ENCODE results near the gene XPC.

The XPC gene

DNA sequence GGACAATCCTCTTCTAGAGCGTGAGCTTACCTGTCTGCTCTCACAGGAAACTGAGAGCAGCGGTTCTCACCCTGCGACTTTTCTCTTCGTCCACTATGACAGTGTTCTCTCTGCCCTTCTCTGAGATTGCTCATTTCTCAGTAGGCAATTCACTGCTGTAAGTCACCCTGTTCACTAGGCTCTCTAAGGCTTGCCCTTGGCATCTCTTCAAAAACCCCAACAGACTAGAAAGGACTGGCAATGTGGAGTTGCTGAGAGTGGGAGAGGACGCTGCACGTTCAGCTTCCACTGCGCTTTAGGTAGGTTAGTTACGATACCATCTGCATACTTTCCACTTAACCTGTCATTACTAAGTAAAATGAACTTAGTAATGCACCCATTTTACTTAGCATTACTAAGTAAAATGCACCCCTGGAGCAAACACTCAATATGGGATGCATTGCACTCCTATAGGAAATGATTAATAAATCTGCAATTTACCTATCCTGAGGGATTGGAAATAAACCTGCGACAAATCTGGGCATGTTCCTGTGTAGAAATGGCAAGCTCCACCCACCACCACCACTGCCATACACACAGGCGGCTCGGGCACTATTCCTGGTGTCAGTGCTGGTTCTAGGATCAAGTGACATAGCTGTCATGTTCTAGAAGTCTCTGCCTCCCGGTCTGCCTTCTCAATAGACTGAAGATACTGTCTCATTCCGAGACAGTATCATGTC is 21.4 kb downstream of the XPC start:
- TF ChIP-seq, protein P1, sequence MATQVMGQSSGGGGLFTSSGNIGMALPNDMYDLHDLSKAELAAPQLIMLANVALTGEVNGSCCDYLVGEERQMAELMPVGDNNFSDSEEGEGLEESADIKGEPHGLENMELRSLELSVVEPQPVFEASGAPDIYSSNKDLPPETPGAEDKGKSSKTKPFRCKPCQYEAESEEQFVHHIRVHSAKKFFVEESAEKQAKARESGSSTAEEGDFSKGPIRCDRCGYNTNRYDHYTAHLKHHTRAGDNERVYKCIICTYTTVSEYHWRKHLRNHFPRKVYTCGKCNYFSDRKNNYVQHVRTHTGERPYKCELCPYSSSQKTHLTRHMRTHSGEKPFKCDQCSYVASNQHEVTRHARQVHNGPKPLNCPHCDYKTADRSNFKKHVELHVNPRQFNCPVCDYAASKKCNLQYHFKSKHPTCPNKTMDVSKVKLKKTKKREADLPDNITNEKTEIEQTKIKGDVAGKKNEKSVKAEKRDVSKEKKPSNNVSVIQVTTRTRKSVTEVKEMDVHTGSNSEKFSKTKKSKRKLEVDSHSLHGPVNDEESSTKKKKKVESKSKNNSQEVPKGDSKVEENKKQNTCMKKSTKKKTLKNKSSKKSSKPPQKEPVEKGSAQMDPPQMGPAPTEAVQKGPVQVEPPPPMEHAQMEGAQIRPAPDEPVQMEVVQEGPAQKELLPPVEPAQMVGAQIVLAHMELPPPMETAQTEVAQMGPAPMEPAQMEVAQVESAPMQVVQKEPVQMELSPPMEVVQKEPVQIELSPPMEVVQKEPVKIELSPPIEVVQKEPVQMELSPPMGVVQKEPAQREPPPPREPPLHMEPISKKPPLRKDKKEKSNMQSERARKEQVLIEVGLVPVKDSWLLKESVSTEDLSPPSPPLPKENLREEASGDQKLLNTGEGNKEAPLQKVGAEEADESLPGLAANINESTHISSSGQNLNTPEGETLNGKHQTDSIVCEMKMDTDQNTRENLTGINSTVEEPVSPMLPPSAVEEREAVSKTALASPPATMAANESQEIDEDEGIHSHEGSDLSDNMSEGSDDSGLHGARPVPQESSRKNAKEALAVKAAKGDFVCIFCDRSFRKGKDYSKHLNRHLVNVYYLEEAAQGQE (IDR thresholded peaks at IDR 0.05; ENCODE audit: insufficient read depth in 1 of 2, low read depth in 2 of 2, low read length in 2 of 2): no peak

GRCh38 chr3:14156201-14156600 is 22.2 kb downstream of the XPC start:
- TF ChIP-seq SIN3A (IDR thresholded peaks at IDR 0.05; ENCODE audit: borderline replicate concordance, insufficient read depth, low read length): no peak
- TF ChIP-seq POLR2AphosphoS5 (IDR thresholded peaks at IDR 0.05; ENCODE audit: low read depth, low read length): no peak
- no peak for TF ChIP-seq TAF1 (IDR thresholded peaks at IDR 0.05; ENCODE audit: borderline replicate concordance, insufficient read depth, low read length)
- TF ChIP-seq, protein P1 (IDR thresholded peaks at IDR 0.05; ENCODE audit: insufficient read depth in 1 of 2, low read depth in 2 of 2, low read length in 2 of 2): no peak
- TF ChIP-seq FOXP2 (optimal IDR thresholded peaks at IDR 0.05; ENCODE audit: borderline replicate concordance, extremely low read depth, extremely low read length, insufficient read depth): no peak

DNA sequence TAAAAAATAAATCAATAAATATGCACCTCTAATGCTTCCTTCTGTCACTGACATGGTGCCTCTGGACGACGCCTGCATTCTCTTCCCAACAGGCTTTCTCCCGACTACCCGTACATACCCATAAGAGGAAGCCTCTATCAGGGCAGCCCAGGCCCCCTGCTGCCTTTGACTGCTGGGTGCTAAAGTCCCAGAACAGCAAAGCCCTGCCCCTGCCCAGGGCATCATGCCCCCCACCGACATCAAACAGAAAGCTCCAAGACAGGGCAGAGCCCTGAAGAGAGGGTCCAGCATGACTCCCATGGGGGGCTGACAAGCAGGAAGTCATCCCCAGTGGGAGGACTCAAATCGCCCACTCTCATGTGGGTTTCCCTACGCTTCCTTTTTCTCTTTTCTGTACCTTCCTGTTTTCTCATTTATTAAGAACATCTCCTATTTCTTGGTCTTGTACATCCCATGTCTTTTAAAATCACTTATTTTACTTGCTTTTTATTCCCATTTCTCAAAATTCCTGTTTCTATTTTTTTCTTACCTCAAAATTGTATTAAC is 23.4 kb downstream of the XPC start:
- TF ChIP-seq, protein P1 (IDR thresholded peaks at IDR 0.05; ENCODE audit: insufficient read depth in 1 of 2, low read depth in 2 of 2, low read length in 2 of 2): no peak
- TF ChIP-seq FOXP2 (optimal IDR thresholded peaks at IDR 0.05; ENCODE audit: borderline replicate concordance, extremely low read depth, extremely low read length, insufficient read depth) (no peak), POLR2AphosphoS5 (IDR thresholded peaks at IDR 0.05; ENCODE audit: low read depth, low read length) (no peak)

- TF ChIP-seq TAF1 (IDR thresholded peaks at IDR 0.05; ENCODE audit: borderline replicate concordance, insufficient read depth, low read length) (no peak), POLR2AphosphoS5 (IDR thresholded peaks at IDR 0.05; ENCODE audit: low read depth, low read length) (no peak), FOXP2 (optimal IDR thresholded peaks at IDR 0.05; ENCODE audit: borderline replicate concordance, extremely low read depth, extremely low read length, insufficient read depth) (no peak), SIN3A (IDR thresholded peaks at IDR 0.05; ENCODE audit: borderline replicate concordance, insufficient read depth, low read length) (no peak)
- TF ChIP-seq, protein P1 (IDR thresholded peaks at IDR 0.05; ENCODE audit: insufficient read depth in 1 of 2, low read depth in 2 of 2, low read length in 2 of 2): no peak
Measured at GRCh38 chr3:14154276-14154675, 24.1 kb downstream of the XPC start.

GRCh38 chr3:14153663-14154062 is 24.7 kb downstream of the XPC start:
- no peak for TF ChIP-seq SIN3A (IDR thresholded peaks at IDR 0.05; ENCODE audit: borderline replicate concordance, insufficient read depth, low read length)
